Left lung (tissue), 10 donors: ENCODE results near the gene DLGAP1. TPM values are rescaled to one million over a fixed set of nuclear protein-coding genes. Genes with fewer than 3 reads are reported as not detected.
"Not testable (repeated sequence)": the region's sequence is repeated elsewhere in the genome, so short reads cannot be mapped to it uniquely, and the experiment has no call there.

Experiments used
- ATAC-seq: fragments of 200-7000 bp; cut with Tn5 transposase; one replicate; pipeline ENCODE4 v1.9.1; 2020; ENCODE audit warnings: moderate library complexity
- DNase-seq, 4 donors: peaks; one replicate each; pipeline ENCODE4 v3.0.0-alpha.2; 2013 to 2020
- H3K27ac ChIP-seq, 2 donors: fragments of 200-600 bp; sonication (generic) in 1 of 2; one replicate each; pipeline versions ENCODE4 v1.5.0 to v1.8.0; 2020 to 2021
- H3K27me3 ChIP-seq, 2 donors: fragments of 200-600 bp; sonication (generic) in 1 of 2; one replicate each; pipeline versions ENCODE4 v1.5.0 to v1.8.0; 2020 to 2021
- H3K36me3 ChIP-seq, 2 donors: fragments of 200-600 bp; sonication (generic) in 1 of 2; one replicate each; pipeline versions ENCODE4 v1.5.0 to v1.8.0; 2020 to 2021
- H3K4me1 ChIP-seq, 2 donors: fragments of 200-600 bp; one replicate each; pipeline ENCODE4 v1.8.0; 2021
- H3K4me3 ChIP-seq, 2 donors: fragments of 200-600 bp; sonication (generic) in 1 of 2; one replicate each; pipeline versions ENCODE4 v1.5.0 to v1.8.0; 2020 to 2021; ENCODE audit warnings: mild to moderate bottlenecking in 1 of 2
- H3K9me3 ChIP-seq, 2 donors: fragments of 200-600 bp; sonication (generic) in 1 of 2; one replicate each; pipeline versions ENCODE4 v1.5.0 to v1.8.0; 2020 to 2021
- CTCF ChIP-seq, 2 donors: fragments of 200-600 bp; sonication (generic) in 1 of 2; IDR thresholded peaks; one replicate each; pipeline versions ENCODE4 v1.5.0 to v1.8.0; 2021; ENCODE audit warnings: antibody characterized with exemption in 2 of 2
- intact Hi-C, 2 donors: fragments of 100-400 bp; cut with DNase I; formaldehyde crosslinking; loops; one replicate each; pipeline versions ENCODE4 v1.11.2 to v1.14.2; 2022
- polyA plus RNA-seq, 6 donors: library from polyadenylated mRNA; unstranded; fragments of 120-200 nt; gene quantifications; one replicate each; pipeline ENCODE4 v1.2.1, GENCODE V29; 2013; ENCODE audit not compliant: insufficient read length in 6 of 6
- total RNA-seq, 2 donors: library from RNA; stranded (reverse); fragmentation: NEBNext Ultra II Directional; extraction: Animal tissue kit (Norgen Biotek cat#: 25700); gene quantifications; one replicate each; pipeline ENCODE4 v1.2.1, GENCODE V29; 2021
- donor health status: DM: no; HTN: yes; CAD: no.
- donor health status: DM: no; HTN: no; CAD: no.

Gene DLGAP1
- total and polyA plus RNA-seq, 8 donors: 1.6 to 4.0 (median 2.1) TPM

DNA sequence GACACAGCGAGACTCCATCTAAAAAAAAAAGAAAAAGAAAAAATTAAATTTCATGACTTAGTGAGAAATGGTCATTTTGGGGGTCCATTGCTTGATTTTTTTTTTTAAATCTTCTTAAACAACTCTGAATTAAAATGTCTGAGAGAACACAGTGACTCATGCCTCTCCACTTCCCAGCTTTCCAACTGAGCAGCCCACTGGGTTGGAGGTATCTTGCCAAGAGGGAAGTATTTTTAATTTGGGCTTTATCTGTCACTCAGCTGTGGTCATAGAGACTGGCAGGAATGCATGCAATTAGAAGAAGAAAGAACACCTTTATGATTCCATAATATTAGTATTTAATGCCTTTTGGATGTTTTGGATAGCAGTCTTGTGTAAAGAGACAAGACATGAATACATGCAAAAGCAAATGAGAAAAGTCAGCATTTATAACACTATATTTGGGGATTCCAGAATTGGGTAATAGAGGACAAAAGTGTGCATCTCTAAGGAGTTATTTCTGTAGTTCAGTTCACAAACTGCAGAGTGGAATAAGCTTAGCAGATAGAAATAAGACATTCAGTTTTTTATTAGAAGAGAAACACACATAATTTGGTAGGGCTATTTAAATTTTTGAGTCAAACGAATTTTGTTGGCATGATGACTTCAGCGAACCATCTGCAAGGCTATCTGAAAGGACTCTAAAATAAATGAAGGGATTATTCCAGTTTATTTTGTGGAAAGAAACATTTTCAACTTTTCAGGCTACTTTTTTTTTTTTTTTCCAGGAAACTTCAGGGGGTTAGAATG, 750.4 kb downstream of the DLGAP1 start:
- no peaks in the 10 kb centered on the region for H3K9me3 ChIP-seq
- intact Hi-C loops: loop anchor here in 1 of 2 donors (10.0 kb wide), 1 partner anchor 170 kb away; no protein-coding TSS in a partner anchor
- H3K27ac ChIP-seq: no peak overlapping the region
- no peak for DNase-seq
- H3K4me3 ChIP-seq: no peak overlapping the region
- no peak for TF ChIP-seq CTCF (IDR thresholded peaks at IDR 0.05)
- H3K36me3 ChIP-seq: no peaks in the 10 kb centered on the region
- no peaks in the 10 kb centered on the region for H3K27me3 ChIP-seq
- peak; percentile 30 for ATAC-seq
- H3K4me1 ChIP-seq: peaks cover 3 to 14% of the 10 kb centered on the region in 2 donors

DNA sequence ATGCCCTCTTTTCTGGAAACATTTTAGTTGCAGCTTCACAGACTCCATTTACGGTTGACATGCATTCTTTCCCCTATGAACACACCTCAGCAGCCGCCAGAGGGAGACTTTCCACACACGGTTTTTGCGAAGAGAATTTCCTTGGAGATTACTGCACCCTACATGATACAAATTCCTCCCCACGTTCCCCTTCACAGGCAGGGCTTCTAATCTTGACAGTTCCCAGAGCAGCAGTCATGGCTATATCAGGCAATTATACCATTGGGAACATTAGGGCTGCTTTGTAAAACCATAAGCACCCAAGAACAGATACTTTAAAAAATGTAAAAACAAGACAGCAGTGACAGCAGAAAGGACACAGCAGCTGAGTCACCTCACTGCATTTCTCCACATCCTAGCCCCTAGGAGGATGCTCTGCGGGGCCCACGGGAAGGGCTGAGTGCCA, 751.4 kb downstream of the DLGAP1 start:
- intact Hi-C loops: loop anchor here in 1 of 2 donors (10.0 kb wide), 1 partner anchor 171 kb away; no protein-coding TSS in a partner anchor
- Histone ChIP-seq H3K36me3 (no peaks in the 10 kb centered on the region), H3K27me3 (no peaks in the 10 kb centered on the region), H3K4me3 (no peak overlapping the region), H3K4me1 (peaks cover 3 to 20% of the 10 kb centered on the region in 2 donors), H3K27ac (no peak overlapping the region), H3K9me3 (no peaks in the 10 kb centered on the region)
- DNase-seq (peak in 3 of 4 donors; percentile 54 to 73 (median 71)), ATAC-seq (peak; percentile 87)
- TF ChIP-seq CTCF (IDR thresholded peaks at IDR 0.05): peak; percentile 56 to 58

DNA sequence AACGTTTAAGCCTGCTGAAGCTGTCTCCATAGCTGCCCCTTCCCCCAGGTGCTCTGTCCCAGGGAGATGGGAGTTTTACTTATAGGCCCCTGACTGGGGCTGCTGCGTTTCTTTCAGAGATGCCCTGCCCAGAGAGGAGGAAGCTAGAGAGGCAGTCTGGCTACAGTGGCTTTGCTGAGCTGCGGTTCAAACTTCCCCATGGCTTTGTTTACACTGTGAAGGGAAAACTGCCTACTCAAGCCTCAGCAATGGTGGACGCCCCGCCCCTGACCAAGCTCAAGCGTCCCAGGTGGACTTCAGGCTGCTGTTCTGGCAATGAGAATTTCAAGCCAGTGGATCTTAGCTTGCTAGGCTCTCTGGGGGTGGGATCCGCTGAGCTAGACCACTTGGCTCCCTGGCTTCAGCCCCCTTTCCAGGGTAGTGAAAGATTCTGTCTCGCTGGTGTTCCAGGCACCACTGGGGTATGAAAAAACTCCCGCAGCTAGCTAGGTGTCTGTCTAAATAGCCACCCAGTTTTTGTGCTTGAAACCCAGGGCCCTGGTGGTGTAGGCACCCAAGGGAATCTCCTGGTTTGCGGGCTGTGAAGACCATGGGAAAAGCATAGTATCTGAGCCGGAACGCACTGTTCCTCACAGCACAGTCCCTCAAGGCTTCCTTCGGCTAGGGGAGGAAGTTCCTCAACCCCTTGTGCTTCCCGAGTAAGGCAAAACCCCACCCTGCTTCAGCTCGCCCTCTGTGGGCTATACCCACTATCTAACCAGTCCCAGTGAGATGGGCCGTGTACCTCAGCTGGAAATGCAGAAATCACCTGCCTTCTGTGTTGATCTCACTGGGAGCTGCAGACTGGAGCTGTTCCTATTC, 755.2 kb downstream of the DLGAP1 start:
- ATAC-seq (peak; percentile 89), DNase-seq (peak in 1 of 4 donors; percentile 67)
- H3K27ac ChIP-seq: peak overlapping the region; percentile 53 to 70

GRCh38 chr18:3694030-3694778, 760.9 kb downstream of the DLGAP1 start:
- intact Hi-C loops, H3K9me3 ChIP-seq, H3K27ac ChIP-seq, ATAC-seq, H3K4me3 ChIP-seq, H3K27me3 ChIP-seq, H3K36me3 ChIP-seq, DNase-seq, H3K4me1 ChIP-seq: not testable (repeated sequence)

More for the DNA sequence above, 755.2 kb downstream of the DLGAP1 start:
- H3K27me3 ChIP-seq, H3K9me3 ChIP-seq, H3K36me3 ChIP-seq: not testable (repeated sequence)
- intact Hi-C loops: loop anchor here in 1 of 2 donors (10.0 kb wide), 1 partner anchor 175 kb away; no protein-coding TSS in a partner anchor
- Histone ChIP-seq H3K4me3 (peak overlapping the region in 1 of 2 donors; percentile 23), H3K4me1 (peaks cover 3 to 19% of the 10 kb centered on the region in 2 donors)

DNA sequence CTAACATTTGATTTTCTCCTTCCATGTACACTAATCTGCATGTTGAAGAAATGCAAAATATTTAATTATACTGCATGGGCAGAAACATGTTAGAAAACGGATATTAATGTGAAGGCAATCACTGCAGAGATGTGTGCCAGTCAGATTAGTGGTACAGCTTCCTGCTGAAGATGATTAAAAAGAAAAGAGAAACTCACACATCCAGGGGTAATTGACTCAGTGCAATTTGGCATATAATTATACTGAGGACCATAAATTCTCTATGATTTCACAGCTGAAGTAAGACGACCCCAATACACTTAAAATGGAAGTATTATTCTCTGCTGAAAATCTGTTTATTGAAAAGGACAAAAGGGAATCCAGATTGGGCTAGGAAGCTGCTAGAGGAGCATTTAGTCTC, 761.7 kb downstream of the DLGAP1 start:
- intact Hi-C loops: no loop called here
- ATAC-seq: no peak

More for the DNA sequence above, 761.7 kb downstream of the DLGAP1 start:
- H3K9me3 ChIP-seq: no peaks in the 10 kb centered on the region
- H3K4me1 ChIP-seq: peaks cover 0 to 2% of the 10 kb centered on the region in 2 donors
- TF ChIP-seq CTCF (IDR thresholded peaks at IDR 0.05): no peak
- no peak overlapping the region for H3K4me3 ChIP-seq
- H3K27ac ChIP-seq: no peak overlapping the region
- no peak for DNase-seq
- H3K27me3 ChIP-seq: no peaks in the 10 kb centered on the region
- no peaks in the 10 kb centered on the region for H3K36me3 ChIP-seq
